K562 (cell line): ENCODE measurements around the gene GRK1. TPM values are rescaled to one million over a fixed set of nuclear protein-coding genes. Genes with fewer than 3 reads are reported as not detected.

Source experiments
- ATAC-seq: fragments of 200-7000 bp; cut with Tn5 transposase; 3 replicates; pipeline ENCODE4 v1.9.1; 2020; ENCODE audit warnings: moderate library complexity
- BruUV-seq: library from RNA; stranded (reverse); fragments of 400-500 nt; replicated peaks from 2 replicates; lab custom pipeline; 2021; lab: Mats Ljungman, UMichigan
- CTCF ChIA-PET: fragments of 300-600 bp; formaldehyde crosslinking; extraction: SDS; loops from one replicate; lab custom pipeline; 2021; ENCODE audit warnings: low intra/inter-chr PET ratio; lab: Yijun Ruan, JAX
- POLR2A ChIA-PET: fragments of 300-600, 350-650 bp; sonication (Branson Sonifier 250); formaldehyde crosslinking; extraction: SDS; loops from one replicate; lab custom pipeline; 2021; ENCODE audit warnings: antibody characterized with exemption, inconsistent platforms; lab: Yijun Ruan, JAX
- DNase-seq, 4 experiments: peaks; one replicate each; pipeline versions ENCODE4 v3.0.0 to v3.0.0-alpha.2; 2011 to 2018; ENCODE audit warnings: low spot score in 3 of 4, mixed read lengths in 3 of 4; ENCODE audit errors: extremely low read depth in 1 of 4
- FAIRE-seq: peaks from 2 replicates; lab custom pipeline; 2011; peaks lifted over from hg19 to GRCh38; lab: Jason Lieb, UNC
- H2AFZ ChIP-seq: 2 replicates; pipeline ENCODE4 v1.6.0; 2011; ENCODE audit warnings: low read depth, low read length, control low read depth, inconsistent platforms
- H3K27ac ChIP-seq: fragments of 200-600 bp; 3 replicates; pipeline ENCODE4 v1.8.0; 2011; ENCODE audit warnings: low read depth, mild to moderate bottlenecking, control low read depth, inconsistent platforms, low read length, moderate library complexity, mixed read lengths; ENCODE audit errors: extremely low read depth
- H3K27me3 ChIP-seq, 2 experiments: fragments of 300-600 bp in 1 of 2; 2 replicates in 1 of 2; 3 replicates in 1 of 2; pipeline versions ENCODE4 v1.6.0 to v1.8.0; 2011; ENCODE audit warnings: inconsistent platforms in 2 of 2, low read length in 2 of 2, mild to moderate bottlenecking in 1 of 2, mixed read lengths in 1 of 2, moderate library complexity in 1 of 2; ENCODE audit not compliant: control insufficient read depth in 2 of 2, insufficient read depth in 2 of 2
- H3K36me3 ChIP-seq: fragments of 300-600 bp; 3 replicates; pipeline ENCODE4 v1.8.0; 2011; ENCODE audit warnings: mild to moderate bottlenecking, low read length, inconsistent platforms; ENCODE audit not compliant: control insufficient read depth, insufficient read depth
- H3K4me1 ChIP-seq, 2 experiments: fragments of 200-600 bp in 1 of 2; replicated peaks in 1 of 2; 2 replicates in 1 of 2; 3 replicates in 1 of 2; pipeline versions ENCODE4 v1.5.1 to v1.8.0; 2011; ENCODE audit warnings: inconsistent platforms in 2 of 2, low read length in 2 of 2, mild to moderate bottlenecking in 1 of 2, mixed read lengths in 1 of 2, moderate library complexity in 1 of 2; ENCODE audit not compliant: control insufficient read depth in 2 of 2, insufficient read depth in 2 of 2
- H3K4me2 ChIP-seq: 2 replicates; pipeline ENCODE4 v1.6.1; 2011; ENCODE audit warnings: low read length, control low read depth, inconsistent platforms, mixed read lengths; ENCODE audit not compliant: insufficient read depth
- H3K4me3 ChIP-seq: fragments of 200-600 bp; sonication (generic), shearing (Covaris generic); 2 replicates; pipeline ENCODE4 v1.5.1; 2016; ENCODE audit warnings: control low read depth, inconsistent platforms
- H3K79me2 ChIP-seq: fragments of 200-600 bp; 3 replicates; pipeline ENCODE4 v1.8.0; 2011; ENCODE audit warnings: low read length, inconsistent platforms; ENCODE audit not compliant: control insufficient read depth, insufficient read depth
- H3K9ac ChIP-seq, 2 experiments: 2 replicates each; pipeline versions ENCODE4 v1.6.0 to v1.6.1; 2011; ENCODE audit warnings: low read depth in 2 of 2, low read length in 2 of 2, control low read depth in 1 of 2, inconsistent platforms in 1 of 2, mild to moderate bottlenecking in 1 of 2, mixed read lengths in 1 of 2; ENCODE audit not compliant: insufficient read depth in 1 of 2
- H3K9me1 ChIP-seq: one replicate; pipeline ENCODE4 v1.6.0; 2011; ENCODE audit warnings: inconsistent platforms, mild to moderate bottlenecking, low read length, moderate library complexity; ENCODE audit not compliant: control insufficient read depth, insufficient read depth
- H3K9me3 ChIP-seq: replicated peaks from 2 replicates; pipeline ENCODE4 v1.5.1; 2011; ENCODE audit warnings: low read depth, low read length, inconsistent platforms; ENCODE audit not compliant: control insufficient read depth, insufficient read depth
- H4K20me1 ChIP-seq: replicated peaks from 2 replicates; pipeline ENCODE4 v1.6.1; 2011; ENCODE audit warnings: low read length, inconsistent platforms, mixed read lengths; ENCODE audit not compliant: control insufficient read depth, insufficient read depth
- BCOR ChIP-seq: fragments of 450-650 bp; IDR thresholded peaks from 2 replicates; pipeline ENCODE4 v1.6.1; 2016
- GABPB1 ChIP-seq: sonication (generic); formaldehyde crosslinking; IDR thresholded peaks from 2 replicates; pipeline ENCODE4 v1.8.0; 2022; ENCODE audit warnings: mild to moderate bottlenecking, missing genetic modification reagents
- MXI1 ChIP-seq: IDR thresholded peaks from 2 replicates; pipeline ENCODE4 v1.6.1; 2011; ENCODE audit warnings: low read depth, mild to moderate bottlenecking, improper control_type of control experiment, low read length
- NR2F6 ChIP-seq: fragments of 450-650 bp; formaldehyde crosslinking; IDR thresholded peaks from 2 replicates; pipeline ENCODE4 v1.4.0; 2020; ENCODE audit warnings: mild to moderate bottlenecking
- PHF8 ChIP-seq: fragments of 200-600 bp; sonication (generic); IDR thresholded peaks from 2 replicates; pipeline ENCODE4 v1.6.1; 2012; ENCODE audit warnings: mixed run types, mild to moderate bottlenecking, inconsistent platforms, low read length, moderate library complexity, borderline replicate concordance
- SAP30 ChIP-seq: fragments of 200-600 bp; sonication (generic); IDR thresholded peaks from 2 replicates; pipeline ENCODE4 v1.6.1; 2012; ENCODE audit warnings: borderline replicate concordance, low read depth, mild to moderate bottlenecking, moderate library complexity, low read length, control low read depth, inconsistent platforms; ENCODE audit not compliant: insufficient read depth, poor library complexity, severe bottlenecking
- ZNF24 ChIP-seq: fragments of 450-650 bp; IDR thresholded peaks from 2 replicates; pipeline ENCODE4 v1.6.1; 2016
- WGBS: fragments of 100-300 bp; shearing (Covaris generic); methylation state at CpG from one replicate; pipeline ENCODE4 v1.1.6; 2016; ENCODE audit warnings: low coverage, mixed read lengths; ENCODE audit not compliant: insufficient coverage; ENCODE audit errors: missing lambda C conversion rate; 5-methylcytosine and 5-hydroxymethylcytosine counted together
- in situ Hi-C: fragments of 300-500 bp; cut with MboI; formaldehyde crosslinking; loops from 4 replicates; pipeline ENCODE4 v1.15.0; 2018; ENCODE audit warnings: inconsistent platforms, mixed read lengths
- intact Hi-C: fragments of 100-400 bp; cut with micrococcal nuclease; formaldehyde crosslinking; loops from 2 replicates; pipeline ENCODE4 v1.14.2; 2022
- polyA plus RNA-seq, 8 experiments: library from polyadenylated mRNA; depleted of rRNA in 4 of 8; stranded (reverse) in 5 of 8; unstranded in 3 of 8; fragments of >200 nt; fragmentation: Nextera tagmentation in 2 of 8; fragmentation: Illumina TruSeq in 1 of 8; extraction: Ambion mirVana in 2 of 8; extraction: Trizol in 1 of 8; gene quantifications; 2 replicates each; pipeline versions ENCODE4 v1.2.1 to v1.2.3, GENCODE V29; 2011 to 2014; ENCODE audit warnings: inconsistent platforms in 1 of 8, missing spikeins in 1 of 8
- total RNA-seq, 7 experiments: library from RNA; depleted of rRNA in 6 of 7; stranded (reverse); fragments of >200 nt in 6 of 7; fragmentation: Illumina TruSeq in 2 of 7; extraction: Trizol in 2 of 7; gene quantifications; 2 replicates each; pipeline versions ENCODE4 v1.2.1 to v1.2.3, GENCODE V29; 2011 to 2021; ENCODE audit warnings: low replicate concordance in 1 of 7
- TF ChIP-seq, protein P1 (sequence below): fragments of 450-650 bp; formaldehyde crosslinking; IDR thresholded peaks from 2 replicates; pipeline ENCODE4 v1.4.0; 2022; ENCODE audit warnings: missing genetic modification characterization

Gene GRK1
- total and polyA plus RNA-seq, 9 of the 15 experiments (the other 6 are each of a cell fraction or from before 2014, with no cell fraction given) = 0.09 TPM; not detected in 8

DNA sequence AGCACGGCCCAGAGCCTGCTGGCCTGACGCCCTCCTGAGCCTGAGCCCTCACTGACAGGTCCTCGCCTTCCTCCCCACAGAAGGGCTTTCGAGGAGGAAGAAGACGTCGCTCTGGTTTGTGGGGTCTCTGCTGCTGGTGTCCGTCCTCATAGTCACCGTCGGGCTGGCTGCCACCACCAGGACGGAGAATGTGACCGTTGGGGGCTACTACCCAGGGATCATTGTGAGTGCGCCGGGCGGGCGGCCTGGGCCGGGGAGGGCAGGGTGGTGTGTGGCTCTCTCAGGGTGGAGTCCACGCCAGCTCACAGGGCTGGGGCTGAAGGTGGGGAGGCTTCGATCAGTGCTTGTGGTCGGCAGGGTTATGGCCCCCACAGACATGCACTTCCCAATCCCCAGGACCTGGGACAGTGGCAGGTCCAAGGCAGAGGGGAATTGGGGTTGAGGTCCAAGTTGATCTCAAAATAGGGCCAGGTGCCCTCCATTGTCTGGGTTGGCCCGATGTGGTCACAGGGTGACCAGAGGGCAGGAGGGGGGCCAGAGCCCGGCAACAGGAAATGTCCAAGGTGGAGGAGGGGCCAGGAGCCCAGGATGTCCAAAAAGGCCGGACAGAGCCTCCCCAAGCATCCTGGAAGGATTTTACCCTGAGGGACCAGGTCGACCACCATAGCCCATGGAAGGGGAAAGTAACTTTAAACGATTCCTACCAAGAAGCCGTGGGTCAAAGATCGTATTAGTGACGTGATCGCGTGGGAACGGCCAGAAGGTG, 99.2 kb downstream of the GRK1 start:
- Histone ChIP-seq H3K9me3 (no peaks in the 10 kb centered on the region), H3K27ac (no peak overlapping the region), H3K36me3 (no peaks in the 10 kb centered on the region), H2AFZ (no peak overlapping the region), H3K9ac (no peak overlapping the region), H3K4me1 (peaks cover 4 to 11% of the 10 kb centered on the region in 2 experiments; a peak in 4 of 5 replicates)
- intact Hi-C loops = no loop called here
- CTCF ChIA-PET = no interaction called here
- ATAC-seq = no peak
- TF ChIP-seq MXI1 (no peak), ZNF24 (no peak), NR2F6 (CRISPR knock-in tag) (no peak), BCOR (no peak), PHF8 (no peak), SAP30 (no peak), GABPB1 (CRISPR knock-in tag) (no peak)
- TF ChIP-seq, protein P1, sequence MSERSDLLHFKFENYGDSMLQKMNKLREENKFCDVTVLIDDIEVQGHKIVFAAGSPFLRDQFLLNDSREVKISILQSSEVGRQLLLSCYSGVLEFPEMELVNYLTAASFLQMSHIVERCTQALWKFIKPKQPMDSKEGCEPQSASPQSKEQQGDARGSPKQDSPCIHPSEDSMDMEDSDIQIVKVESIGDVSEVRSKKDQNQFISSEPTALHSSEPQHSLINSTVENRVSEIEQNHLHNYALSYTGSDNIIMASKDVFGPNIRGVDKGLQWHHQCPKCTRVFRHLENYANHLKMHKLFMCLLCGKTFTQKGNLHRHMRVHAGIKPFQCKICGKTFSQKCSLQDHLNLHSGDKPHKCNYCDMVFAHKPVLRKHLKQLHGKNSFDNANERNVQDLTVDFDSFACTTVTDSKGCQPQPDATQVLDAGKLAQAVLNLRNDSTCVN (CRISPR knock-in tag) = no peak
- TF ChIP-seq, all 486 proteins: peak for 0
- no peak overlapping the region for H3K4me3 ChIP-seq
- no TSS peak for BruUV-seq
- no peaks in the 10 kb centered on the region for H3K9me1 ChIP-seq
- FAIRE-seq = no peak
- 0 out of 2 replicates have a peak, but pooled peaks cover 5% of the 10 kb centered on the region for H4K20me1 ChIP-seq
- WGBS = 7% methylated on average over 16 of the region's 30 CpGs
- POLR2A ChIA-PET = no interaction called here
- no peak overlapping the region for H3K4me2 ChIP-seq
- H3K27me3 ChIP-seq = peaks cover 26 to 75% of the 10 kb centered on the region in 2 experiments
- no peak for DNase-seq
- in situ Hi-C loops = no loop called here
- H3K79me2 ChIP-seq = no peaks in the 10 kb centered on the region
